DMS53 treated with DMSO at 0.1 percent for 48 hours (cell line): ENCODE results near the gene UNC13D.

Experiments
- DNase-seq: peaks from one replicate; lab custom pipeline; 2025; ENCODE audit not compliant: unreplicated experiment; lab: John Stamatoyannopoulos, UW

The UNC13D gene

DNA sequence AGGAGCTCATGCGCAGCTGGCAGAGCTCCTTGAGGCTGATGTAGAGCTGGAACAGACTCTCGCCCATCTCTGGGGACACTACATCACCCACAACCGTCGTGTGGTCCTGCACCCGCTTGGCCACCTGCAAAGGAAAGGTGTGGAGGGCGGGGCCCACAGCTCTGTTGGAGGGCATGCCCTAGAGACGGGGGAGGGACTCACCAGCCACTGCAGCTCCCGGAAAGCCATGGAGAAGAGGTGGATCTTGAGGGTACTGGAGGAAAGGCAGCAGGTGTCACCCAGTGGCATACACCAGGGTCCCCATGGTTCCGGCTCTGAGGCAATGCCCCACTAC lies 8.6 kb downstream of the UNC13D start:
- DNase-seq = no peak

DNA sequence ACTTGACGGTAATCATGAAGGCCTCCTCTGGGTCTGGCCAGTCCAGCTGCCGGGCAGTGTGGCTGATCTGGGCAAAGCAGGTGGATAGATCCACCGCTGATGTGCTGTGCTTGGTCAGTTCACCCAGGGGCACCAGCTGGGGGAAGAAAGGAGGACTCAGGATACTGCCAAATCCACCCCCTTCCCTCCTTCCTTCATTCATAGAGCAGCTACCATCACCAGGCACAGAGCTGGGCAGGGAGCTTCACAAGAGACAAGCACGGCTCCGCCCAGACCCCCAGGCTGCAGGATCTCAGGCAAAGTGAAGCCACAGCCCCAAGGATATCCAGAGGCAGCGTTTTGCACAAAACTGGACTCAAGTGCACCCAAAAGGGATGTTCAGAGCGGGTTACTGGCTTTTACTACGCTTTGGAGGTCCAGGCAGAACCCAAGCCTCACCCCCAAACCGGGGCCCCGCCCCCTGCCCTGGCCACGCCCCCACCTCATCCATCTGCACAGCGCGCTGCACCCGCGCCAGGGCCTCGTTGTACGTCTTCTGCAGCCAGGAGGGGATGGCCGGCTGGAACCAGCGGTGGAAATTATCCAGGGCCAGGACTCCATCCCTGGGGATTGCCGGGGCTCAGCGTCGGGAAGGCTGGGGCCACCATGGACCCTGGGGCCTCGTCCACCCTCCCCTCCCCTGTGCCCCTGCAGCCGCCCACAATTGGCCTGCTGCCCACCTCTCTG lies 9.1 kb downstream of the UNC13D start:
- DNase-seq = no peak

- DNase-seq = no peak
These were observed 9.8 kb downstream of the UNC13D start for GRCh38 chr17:75834279-75834920.

GRCh38 chr17:75832652-75833400 lies 11.4 kb downstream of the UNC13D start:
- DNase-seq = no peak

- DNase-seq = no peak
These were observed 12.0 kb downstream of the UNC13D start for GRCh38 chr17:75832164-75832651.

GRCh38 chr17:75831032-75831571 lies 13.1 kb downstream of the UNC13D start:
- no peak for DNase-seq

GRCh38 chr17:75830164-75831031 lies 13.8 kb downstream of the UNC13D start:
- no peak for DNase-seq

- no peak for DNase-seq
These were observed 14.5 kb downstream of the UNC13D start for GRCh38 chr17:75829747-75830146.

DNA sequence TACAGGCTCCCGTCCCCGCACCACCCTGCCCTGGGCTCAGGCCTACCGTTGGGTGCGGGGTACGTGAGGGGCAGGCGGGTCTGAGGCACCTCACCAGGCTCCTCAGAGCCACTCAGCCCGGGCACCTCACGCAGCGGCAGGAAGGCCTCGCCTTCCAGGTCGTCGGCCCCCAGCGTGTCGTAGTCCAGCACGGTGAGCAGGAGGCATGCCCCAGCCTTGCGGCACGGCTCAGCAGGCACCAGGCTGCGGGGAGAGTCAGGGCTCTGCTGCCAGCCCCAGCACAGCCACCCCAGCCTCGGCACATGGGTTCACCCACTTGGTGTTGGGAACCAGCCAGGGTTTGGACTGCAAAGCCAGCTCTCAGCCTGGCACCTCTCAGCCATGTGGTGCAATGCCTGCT lies 15.5 kb downstream of the UNC13D start:
- no peak for DNase-seq

DNA sequence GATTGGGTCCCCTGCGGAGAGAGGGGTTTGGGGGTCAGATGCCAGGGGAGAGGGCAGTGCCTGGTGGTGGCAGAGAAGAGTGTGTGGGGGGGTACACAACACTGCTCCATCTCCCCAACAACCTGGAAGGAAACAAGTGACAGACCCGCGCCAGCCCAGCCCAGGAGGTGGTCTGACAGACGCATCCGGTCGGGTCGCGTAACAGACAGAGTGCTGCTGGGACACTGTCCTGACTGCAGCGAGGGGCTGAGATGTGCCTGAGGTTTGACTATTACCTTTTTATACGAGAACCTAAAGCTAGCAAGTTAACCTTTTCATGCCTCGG lies 16.2 kb downstream of the UNC13D start:
- no peak for DNase-seq

DNA sequence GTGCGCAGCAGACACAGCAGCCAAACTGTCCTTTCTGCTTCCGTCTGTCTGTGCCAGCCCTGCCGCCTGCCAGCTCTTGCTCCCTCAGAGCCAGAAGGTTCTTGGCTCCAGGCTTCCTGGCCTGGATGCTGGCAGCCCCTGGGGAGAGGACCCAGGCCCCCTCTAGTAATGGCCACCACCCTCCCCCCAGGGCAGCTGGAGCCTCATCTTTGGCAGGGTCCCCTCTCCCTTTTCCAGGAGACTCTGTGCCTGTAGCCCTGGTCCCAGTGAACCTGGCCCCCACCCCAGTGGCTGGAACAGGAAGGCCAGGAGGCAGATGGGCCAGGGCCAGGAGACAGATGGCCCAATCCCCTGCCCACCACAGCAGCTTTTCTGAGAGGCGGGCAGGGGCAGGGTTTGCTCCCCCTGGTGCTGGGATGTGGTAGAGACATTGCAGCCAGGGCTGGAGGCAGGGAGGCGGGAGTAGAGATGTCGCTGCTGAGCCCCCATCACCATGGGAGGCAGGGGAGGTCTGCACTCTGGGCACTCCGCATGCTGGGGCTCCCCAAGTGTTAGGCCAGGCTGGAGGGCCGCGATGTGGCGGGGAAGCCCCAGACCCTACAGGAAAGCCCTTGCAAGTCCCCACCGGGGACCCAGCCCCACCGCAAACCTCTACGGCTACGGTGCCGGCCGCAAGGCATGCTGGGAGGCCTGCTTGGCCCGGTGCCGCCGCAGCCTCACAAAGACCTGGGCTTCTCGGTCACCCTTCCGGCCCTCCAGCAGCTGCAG lies 16.7 kb downstream of the UNC13D start:
- no peak for DNase-seq

DNA sequence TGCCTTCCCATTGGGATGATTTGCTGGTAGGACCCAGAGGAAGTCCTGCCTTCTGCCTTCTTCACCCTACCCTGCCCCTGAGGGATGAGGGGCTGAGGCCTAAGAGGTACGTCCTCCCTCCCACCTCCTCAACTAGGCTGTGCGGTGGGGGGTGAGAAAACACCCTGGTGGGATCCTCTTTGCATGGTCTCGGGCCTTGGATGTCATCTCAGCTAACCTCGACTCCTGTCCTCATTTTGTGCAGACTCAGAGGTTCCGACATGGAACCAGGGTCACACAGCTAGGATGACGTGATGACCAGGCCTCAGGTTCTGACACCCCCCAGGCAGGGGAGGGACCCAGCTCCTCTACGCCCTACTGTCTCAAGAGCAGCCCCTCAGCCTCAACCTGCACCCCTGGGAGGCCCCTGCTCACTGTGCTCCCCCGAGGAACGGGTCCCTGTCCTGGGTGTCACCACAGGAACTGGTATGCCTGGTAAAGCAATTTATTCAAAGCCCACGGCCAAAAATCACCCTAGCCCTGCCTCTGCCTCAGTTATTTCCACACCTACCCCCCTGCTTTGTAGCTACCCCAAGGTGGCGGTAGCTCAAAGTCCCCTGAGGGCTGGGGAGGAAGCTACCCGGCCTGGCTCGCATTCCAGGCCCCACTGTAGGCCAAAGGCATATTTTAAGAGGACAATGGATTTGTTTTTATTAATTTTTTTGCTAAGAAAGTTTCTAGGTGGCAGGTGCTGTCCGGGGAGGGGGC lies 17.5 kb downstream of the UNC13D start:
- DNase-seq = no peak

DNA sequence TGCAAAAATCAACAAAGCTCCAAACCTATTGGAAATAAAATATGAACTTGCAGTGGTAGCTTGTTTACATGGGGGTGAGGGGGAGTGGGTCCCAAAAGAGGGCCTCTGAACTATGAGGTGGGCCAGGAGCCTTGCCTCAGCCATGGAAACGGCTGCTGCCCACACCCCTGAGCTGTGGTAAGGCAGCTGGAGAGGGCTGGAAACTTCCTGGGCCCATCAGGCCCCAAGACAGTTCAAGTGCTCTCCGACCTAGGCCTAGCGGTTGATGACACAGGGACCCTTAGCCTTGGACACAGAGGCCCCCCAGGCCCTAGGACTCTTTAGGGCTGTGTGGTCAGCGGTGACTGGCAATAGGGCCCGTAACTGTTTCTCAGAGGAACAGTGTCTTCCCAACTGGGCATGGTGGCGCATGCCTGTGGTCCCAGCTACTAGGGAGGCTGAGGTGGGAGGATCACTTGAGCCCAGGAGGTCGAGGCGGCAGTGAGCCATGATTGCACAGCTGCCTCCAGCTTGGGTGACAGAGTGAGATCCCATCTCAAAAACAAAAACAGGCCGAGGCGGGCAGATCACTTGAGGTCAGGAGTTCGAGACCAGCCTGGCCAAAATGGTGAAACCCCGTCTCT lies 18.3 kb downstream of the UNC13D start:
- DNase-seq = no peak

DNA sequence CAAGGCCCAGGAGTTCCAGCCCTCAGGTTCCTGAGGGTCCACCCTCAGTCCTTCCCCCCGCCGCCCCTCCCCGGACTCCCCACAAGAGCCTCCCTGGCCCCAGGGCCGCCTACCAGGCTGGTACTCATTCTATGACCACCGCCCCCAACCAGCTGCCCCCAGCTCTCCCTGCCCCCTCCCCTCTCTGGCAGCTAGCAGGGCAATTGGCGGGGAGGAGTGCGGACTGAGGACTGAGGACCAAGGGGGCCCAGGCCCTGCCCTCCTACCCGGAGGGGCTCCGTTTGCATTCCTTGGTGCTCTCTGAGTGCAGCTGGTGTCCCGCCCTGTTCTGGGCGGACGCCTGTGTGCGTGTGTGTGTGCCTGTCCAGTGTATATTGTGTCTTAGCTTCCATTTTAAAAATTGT lies 19.1 kb downstream of the UNC13D start:
- DNase-seq = no peak

- DNase-seq = no peak
These were observed 19.5 kb downstream of the UNC13D start for GRCh38 chr17:75824666-75825065.

DNA sequence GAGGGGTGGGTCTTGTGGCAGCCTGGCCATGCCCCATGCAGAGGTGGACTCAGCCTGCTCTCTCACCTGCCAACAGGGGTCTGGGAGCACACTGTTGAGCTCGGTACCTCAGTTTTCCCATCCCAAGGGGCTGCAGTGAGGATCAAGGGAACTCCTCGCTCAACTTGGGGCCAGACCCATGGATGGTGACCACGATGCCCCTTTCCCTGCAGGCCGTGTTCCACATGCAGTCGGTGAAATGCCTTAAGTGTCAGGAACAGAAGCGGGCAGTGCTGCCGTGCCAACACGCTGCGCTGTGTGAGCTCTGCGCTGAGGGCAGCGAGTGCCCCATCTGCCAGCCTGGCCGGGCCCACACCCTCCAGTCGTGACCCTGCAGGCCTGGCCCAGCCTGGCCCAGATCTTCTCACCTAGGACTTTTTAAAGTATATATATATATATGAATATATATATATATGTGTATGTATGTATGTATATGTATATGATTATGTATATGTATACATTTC lies 20.1 kb downstream of the UNC13D start:
- no peak for DNase-seq

DNA sequence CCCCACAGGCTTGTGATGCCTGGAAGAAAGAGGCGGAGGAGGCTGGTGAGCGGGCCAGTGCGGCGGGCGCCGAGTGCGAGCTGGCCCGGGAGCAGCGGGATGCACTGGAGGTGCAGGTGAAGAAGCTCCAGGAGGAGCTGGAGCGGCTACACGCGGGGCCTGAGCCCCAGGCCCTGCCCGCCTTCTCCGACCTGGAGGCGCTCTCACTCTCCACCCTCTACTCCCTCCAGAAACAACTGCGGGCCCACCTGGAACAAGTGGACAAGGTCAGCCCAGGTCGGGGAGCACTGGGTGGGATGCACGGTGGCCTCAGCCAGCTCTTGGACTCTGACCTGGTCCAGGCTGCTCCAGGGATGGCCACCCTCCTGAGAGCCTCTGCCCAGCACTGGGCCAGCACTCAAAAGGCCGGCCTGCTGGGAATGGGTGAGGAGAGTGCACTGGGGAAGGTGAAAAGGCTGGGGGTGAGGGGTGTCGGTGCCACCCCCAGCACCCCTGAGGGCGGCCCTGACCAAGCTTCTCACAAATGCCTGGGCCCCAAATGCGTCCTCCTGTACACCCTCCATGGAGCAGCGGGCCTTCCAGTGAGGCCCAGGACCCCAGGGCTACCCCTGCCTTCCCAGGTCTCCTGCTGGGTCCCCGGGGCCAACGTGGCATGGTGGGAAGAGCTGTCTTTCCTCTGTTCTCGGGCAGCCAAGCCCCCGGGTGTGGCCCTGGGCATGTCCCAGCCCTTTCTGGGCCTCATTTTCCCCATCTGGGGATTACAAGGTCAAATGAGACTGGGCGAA lies 20.8 kb downstream of the UNC13D start:
- DNase-seq = no peak

DNA sequence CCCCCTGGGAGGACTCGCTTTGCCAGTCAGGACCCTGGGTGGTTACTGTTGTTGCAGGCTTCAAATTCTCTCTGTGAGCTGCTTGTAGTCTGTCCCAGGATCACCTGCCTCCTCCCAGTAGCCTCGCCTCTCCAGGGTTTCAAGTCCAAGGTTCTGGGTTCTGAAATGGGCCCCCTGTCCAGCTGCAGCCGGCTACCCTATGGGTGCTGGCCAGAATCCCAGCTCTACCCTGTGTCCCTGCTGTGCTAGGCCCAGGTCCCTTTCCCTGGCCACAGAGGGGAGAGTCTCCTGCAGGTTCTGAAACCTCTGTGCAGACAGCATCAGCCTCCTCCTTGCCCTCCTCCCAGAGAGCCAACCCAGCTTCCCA lies 21.4 kb downstream of the UNC13D start:
- no peak for DNase-seq
